OCI-LY1 (cell line): ENCODE data around the gene ANKRD11.

Experiments used
- H2AFZ ChIP-seq: fragments of 200-600 bp; sonication (generic), shearing (Covaris generic); 2 replicates; pipeline ENCODE4 v1.6.0; 2014; ENCODE audit warnings: antibody characterized with exemption, mild to moderate bottlenecking, low read length
- H3F3A ChIP-seq: fragments of 200-600 bp; sonication (generic), shearing (Covaris generic); 2 replicates; pipeline ENCODE4 v1.6.0; 2014; ENCODE audit warnings: mild to moderate bottlenecking, antibody characterized with exemption, low read length, moderate library complexity; ENCODE audit not compliant: insufficient read depth
- H3K27ac ChIP-seq: fragments of 200-600 bp; sonication (generic); 2 replicates; pipeline ENCODE4 v1.5.1; 2014; ENCODE audit warnings: low read length, mixed run types, mild to moderate bottlenecking, low read depth; ENCODE audit not compliant: poor library complexity, severe bottlenecking
- H3K27me3 ChIP-seq: fragments of 200-600 bp; sonication (generic); 2 replicates; pipeline ENCODE4 v1.6.0; 2014; ENCODE audit warnings: antibody characterized with exemption, mild to moderate bottlenecking, low read length, moderate library complexity; ENCODE audit not compliant: insufficient read depth
- H3K36me3 ChIP-seq: fragments of 200-600 bp; sonication (generic); 2 replicates; pipeline ENCODE4 v1.6.1; 2014; ENCODE audit warnings: mild to moderate bottlenecking, antibody characterized with exemption, low read length, moderate library complexity, mixed read lengths; ENCODE audit not compliant: insufficient read depth
- H3K4me1 ChIP-seq: fragments of 200-600 bp; sonication (generic); 2 replicates; pipeline ENCODE4 v1.5.1; 2014; ENCODE audit warnings: mild to moderate bottlenecking, low read length, moderate library complexity; ENCODE audit not compliant: insufficient read depth, severe bottlenecking
- H3K4me2 ChIP-seq: fragments of 200-600 bp; sonication (generic), shearing (Covaris generic); 2 replicates; pipeline ENCODE4 v1.6.1; 2014; ENCODE audit warnings: low read length
- H3K4me3 ChIP-seq: fragments of 200-600 bp; sonication (generic); 2 replicates; pipeline ENCODE4 v1.5.1; 2014; ENCODE audit warnings: low read length, low read depth, mild to moderate bottlenecking, mixed read lengths; ENCODE audit not compliant: poor library complexity, severe bottlenecking
- H3K79me2 ChIP-seq: fragments of 200-600 bp; shearing (Covaris generic); 2 replicates; pipeline ENCODE4 v1.6.1; 2016; ENCODE audit warnings: mixed run types, low read length, mixed read lengths; ENCODE audit not compliant: insufficient read depth
- H3K9ac ChIP-seq: fragments of 200-600 bp; sonication (generic), shearing (Covaris generic); 2 replicates; pipeline ENCODE4 v1.6.1; 2014; ENCODE audit warnings: mild to moderate bottlenecking, low read length, mixed read lengths
- H3K9me2 ChIP-seq: fragments of 200-600 bp; sonication (generic), shearing (Covaris generic); 2 replicates; pipeline ENCODE4 v1.6.1; 2014; ENCODE audit warnings: low read depth, mild to moderate bottlenecking, low read length, mixed read lengths
- H3K9me3 ChIP-seq: fragments of 200-600 bp; shearing (Covaris generic); 2 replicates; pipeline ENCODE4 v1.6.1; 2014; ENCODE audit warnings: low read length, mixed read lengths
- H4K20me1 ChIP-seq: fragments of 200-600 bp; sonication (generic), shearing (Covaris generic); 2 replicates; pipeline ENCODE4 v1.6.0; 2016; ENCODE audit warnings: mild to moderate bottlenecking, low read length; ENCODE audit not compliant: insufficient read depth
- EZH2 ChIP-seq: fragments of 200-600 bp; sonication (generic), shearing (Covaris generic); IDR thresholded peaks from 2 replicates; pipeline ENCODE4 v1.8.0; 2017; ENCODE audit warnings: borderline replicate concordance, mixed run types, mild to moderate bottlenecking, antibody characterized with exemption, low read length, moderate library complexity, mixed read lengths
- TF ChIP-seq, protein P1 (sequence below): fragments of 200-600 bp; sonication (generic), shearing (Covaris generic); IDR thresholded peaks from 2 replicates; pipeline ENCODE4 v1.5.1; 2017; ENCODE audit warnings: mild to moderate bottlenecking, antibody characterized with exemption, low read length, moderate library complexity, mixed read lengths

The ANKRD11 gene

DNA sequence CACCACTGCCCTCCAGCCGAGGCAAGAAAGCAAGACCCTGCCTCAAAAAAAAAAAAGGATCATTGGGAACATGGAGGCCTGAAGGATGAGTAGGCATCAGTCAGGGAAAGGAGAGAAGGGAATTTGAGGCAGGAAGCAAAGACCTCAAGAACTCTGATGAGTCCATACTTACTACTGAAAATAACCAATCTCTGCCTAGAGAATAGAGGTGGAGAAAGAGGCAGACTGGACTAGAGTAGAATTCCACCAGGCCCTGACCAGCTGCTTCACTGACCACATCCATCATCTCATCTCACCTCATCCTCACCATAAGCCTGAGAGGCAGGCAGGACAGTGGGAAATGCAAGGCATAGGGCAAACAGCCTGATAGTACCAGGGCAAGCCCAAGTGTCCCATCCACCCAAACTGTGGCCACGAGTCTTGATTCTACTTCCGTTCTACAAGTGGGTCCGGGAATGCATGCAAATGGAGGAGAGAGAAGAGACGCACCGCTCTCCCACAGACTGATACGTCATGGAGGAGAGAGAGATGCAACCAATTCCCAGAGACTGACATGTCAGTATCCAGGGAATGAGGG is 17.1 kb downstream of the ANKRD11 start:
- Histone ChIP-seq H3K4me2 (no peak overlapping the region), H3K9ac (no peak overlapping the region), H3F3A (no peaks in the 10 kb centered on the region), H3K79me2 (peaks cover 95% of the 10 kb centered on the region), H3K27ac (no peak overlapping the region), H3K27me3 (no peaks in the 10 kb centered on the region), H3K9me2 (no peaks in the 10 kb centered on the region), H2AFZ (no peak overlapping the region), H3K4me1 (peaks cover 28% of the 10 kb centered on the region), H3K9me3 (no peaks in the 10 kb centered on the region), H4K20me1 (0 out of 2 replicates have a peak, but pooled peaks cover 2% of the 10 kb centered on the region), H3K36me3 (peaks cover 5% of the 10 kb centered on the region; the same call in 1 of the 2 replicates), H3K4me3 (no peak overlapping the region)
- TF ChIP-seq, protein P1, sequence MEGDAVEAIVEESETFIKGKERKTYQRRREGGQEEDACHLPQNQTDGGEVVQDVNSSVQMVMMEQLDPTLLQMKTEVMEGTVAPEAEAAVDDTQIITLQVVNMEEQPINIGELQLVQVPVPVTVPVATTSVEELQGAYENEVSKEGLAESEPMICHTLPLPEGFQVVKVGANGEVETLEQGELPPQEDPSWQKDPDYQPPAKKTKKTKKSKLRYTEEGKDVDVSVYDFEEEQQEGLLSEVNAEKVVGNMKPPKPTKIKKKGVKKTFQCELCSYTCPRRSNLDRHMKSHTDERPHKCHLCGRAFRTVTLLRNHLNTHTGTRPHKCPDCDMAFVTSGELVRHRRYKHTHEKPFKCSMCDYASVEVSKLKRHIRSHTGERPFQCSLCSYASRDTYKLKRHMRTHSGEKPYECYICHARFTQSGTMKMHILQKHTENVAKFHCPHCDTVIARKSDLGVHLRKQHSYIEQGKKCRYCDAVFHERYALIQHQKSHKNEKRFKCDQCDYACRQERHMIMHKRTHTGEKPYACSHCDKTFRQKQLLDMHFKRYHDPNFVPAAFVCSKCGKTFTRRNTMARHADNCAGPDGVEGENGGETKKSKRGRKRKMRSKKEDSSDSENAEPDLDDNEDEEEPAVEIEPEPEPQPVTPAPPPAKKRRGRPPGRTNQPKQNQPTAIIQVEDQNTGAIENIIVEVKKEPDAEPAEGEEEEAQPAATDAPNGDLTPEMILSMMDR: no peak
- TF ChIP-seq EZH2: no peak

DNA sequence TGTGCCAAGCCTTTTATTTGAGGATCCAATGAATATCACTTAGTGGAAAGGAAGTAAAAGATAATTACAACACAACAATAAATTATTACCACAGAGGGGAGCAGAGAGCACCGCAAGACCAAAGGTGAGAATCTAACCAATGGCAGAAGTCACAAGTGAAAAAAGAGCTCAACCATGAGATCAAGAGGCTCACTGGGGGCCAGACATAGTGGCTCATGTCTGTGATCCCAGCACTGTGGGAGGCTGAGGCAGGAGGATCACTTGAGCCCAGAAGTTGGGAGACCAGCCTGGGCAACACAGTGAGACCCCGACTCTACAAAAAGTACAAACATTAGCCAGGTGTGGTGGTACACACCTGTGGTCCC is 17.7 kb downstream of the ANKRD11 start:
- no peak for TF ChIP-seq EZH2
- TF ChIP-seq, protein P1: no peak
- Histone ChIP-seq H4K20me1 (0 out of 2 replicates have a peak, but pooled peaks cover 2% of the 10 kb centered on the region), H3K9me3 (no peaks in the 10 kb centered on the region), H3K9me2 (no peaks in the 10 kb centered on the region), H3K4me1 (peaks cover 23% of the 10 kb centered on the region), H3K27ac (no peak overlapping the region), H3K4me2 (no peak overlapping the region), H3K9ac (no peak overlapping the region), H3K4me3 (no peak overlapping the region), H3K27me3 (no peaks in the 10 kb centered on the region), H3K36me3 (peaks cover 11% of the 10 kb centered on the region; the same call in 1 of the 2 replicates), H3K79me2 (peaks cover 95% of the 10 kb centered on the region), H2AFZ (no peak overlapping the region), H3F3A (no peaks in the 10 kb centered on the region)

- Histone ChIP-seq H3K36me3 (peaks cover 20% of the 10 kb centered on the region), H4K20me1 (no peaks in the 10 kb centered on the region), H3K4me2 (no peak overlapping the region), H3K9me3 (no peaks in the 10 kb centered on the region), H3K79me2 (peaks cover 88% of the 10 kb centered on the region), H3K9ac (no peak overlapping the region), H3K27me3 (no peaks in the 10 kb centered on the region), H3K4me3 (no peak overlapping the region), H3K9me2 (no peaks in the 10 kb centered on the region), H3F3A (no peaks in the 10 kb centered on the region), H3K4me1 (no peaks in the 10 kb centered on the region), H2AFZ (no peak overlapping the region), H3K27ac (no peak overlapping the region)
- TF ChIP-seq EZH2: no peak
- TF ChIP-seq, protein P1: no peak
Observed at GRCh38 chr16:89467382-89467781, 23.0 kb downstream of the ANKRD11 start.
